Measurements from ENCODE around the gene ANP32B. TPM values are rescaled to one million over a fixed set of nuclear protein-coding genes. Genes with fewer than 3 reads are reported as not detected.

The ANP32B gene
- 100 to 1,000 TPM; 133 to 183 TPM for total RNA-seq

DNA sequence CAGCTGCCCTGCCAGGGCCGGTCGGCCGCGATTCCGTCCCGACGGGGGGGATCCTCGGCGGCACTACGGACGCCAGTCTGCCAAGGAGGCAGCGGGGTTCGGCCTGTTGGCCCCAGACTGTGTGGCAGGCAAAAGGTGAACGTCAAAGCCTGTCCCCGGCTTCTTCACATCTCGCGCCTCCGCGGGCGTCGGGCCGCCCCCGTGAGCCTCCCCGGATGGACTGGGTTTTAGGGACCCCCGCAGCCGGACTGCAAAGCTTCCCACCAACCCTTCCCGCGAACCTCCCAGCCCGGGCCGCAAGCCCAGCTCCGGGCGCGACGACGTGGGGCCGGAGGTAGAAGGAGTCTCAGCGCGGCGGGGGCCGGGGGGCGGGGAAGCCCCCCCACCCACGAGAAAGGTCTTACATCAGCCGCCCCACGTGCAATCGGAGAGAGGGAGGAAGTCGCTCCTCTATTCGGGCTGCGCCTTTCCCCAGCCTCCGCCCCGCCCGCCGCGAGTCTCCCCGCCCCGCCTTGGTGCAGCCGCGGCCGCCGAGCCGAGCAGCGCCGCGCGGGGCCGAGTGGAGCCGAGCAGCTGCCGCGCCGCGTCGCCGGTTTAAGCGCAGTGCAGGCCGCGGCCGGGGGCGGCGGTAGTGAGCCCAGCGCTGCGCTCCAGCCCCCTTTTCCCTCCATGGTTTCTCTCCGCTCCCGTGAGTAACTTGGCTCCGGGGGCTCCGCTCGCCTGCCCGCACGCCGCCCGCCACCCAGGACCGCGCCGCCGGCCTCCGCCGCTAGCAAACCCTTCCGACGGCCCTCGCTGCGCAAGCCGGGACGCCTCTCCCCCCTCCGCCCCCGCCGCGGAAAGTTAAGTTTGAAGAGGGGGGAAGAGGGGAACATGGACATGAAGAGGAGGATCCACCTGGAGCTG is at the start of gene ANP32B:
Gene ANP32B, plus strand, starts transcription at position 659 of the 906 bp plus-strand sequence. Its CDS starts 215 bp downstream, at position 874.
- Histone ChIP-seq H3K27me3 (no peaks in the 10 kb centered on the region), H3K9me3 (no peaks in the 10 kb centered on the region), H3K36me3 (no peaks in the 10 kb centered on the region), H3K9ac (ENCODE audit: low read depth in 2 of 2, low read length in 2 of 2) (peak within 1 kb of the TSS; percentile 86 to 97), H3K27ac (peak within 1 kb of the TSS; percentile 97), H3K4me1 (peaks cover 5% of the 10 kb centered on the region), H3K4me3 (peak within 1 kb of the TSS; percentile 82)
- intact Hi-C loops (cut with DNase I) = no loop called here
- peak; percentile 90 for DNase-seq
- TF ChIP-seq, protein P1, sequence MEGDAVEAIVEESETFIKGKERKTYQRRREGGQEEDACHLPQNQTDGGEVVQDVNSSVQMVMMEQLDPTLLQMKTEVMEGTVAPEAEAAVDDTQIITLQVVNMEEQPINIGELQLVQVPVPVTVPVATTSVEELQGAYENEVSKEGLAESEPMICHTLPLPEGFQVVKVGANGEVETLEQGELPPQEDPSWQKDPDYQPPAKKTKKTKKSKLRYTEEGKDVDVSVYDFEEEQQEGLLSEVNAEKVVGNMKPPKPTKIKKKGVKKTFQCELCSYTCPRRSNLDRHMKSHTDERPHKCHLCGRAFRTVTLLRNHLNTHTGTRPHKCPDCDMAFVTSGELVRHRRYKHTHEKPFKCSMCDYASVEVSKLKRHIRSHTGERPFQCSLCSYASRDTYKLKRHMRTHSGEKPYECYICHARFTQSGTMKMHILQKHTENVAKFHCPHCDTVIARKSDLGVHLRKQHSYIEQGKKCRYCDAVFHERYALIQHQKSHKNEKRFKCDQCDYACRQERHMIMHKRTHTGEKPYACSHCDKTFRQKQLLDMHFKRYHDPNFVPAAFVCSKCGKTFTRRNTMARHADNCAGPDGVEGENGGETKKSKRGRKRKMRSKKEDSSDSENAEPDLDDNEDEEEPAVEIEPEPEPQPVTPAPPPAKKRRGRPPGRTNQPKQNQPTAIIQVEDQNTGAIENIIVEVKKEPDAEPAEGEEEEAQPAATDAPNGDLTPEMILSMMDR (IDR thresholded peaks at IDR 0.05) = peak; percentile 64

DNA sequence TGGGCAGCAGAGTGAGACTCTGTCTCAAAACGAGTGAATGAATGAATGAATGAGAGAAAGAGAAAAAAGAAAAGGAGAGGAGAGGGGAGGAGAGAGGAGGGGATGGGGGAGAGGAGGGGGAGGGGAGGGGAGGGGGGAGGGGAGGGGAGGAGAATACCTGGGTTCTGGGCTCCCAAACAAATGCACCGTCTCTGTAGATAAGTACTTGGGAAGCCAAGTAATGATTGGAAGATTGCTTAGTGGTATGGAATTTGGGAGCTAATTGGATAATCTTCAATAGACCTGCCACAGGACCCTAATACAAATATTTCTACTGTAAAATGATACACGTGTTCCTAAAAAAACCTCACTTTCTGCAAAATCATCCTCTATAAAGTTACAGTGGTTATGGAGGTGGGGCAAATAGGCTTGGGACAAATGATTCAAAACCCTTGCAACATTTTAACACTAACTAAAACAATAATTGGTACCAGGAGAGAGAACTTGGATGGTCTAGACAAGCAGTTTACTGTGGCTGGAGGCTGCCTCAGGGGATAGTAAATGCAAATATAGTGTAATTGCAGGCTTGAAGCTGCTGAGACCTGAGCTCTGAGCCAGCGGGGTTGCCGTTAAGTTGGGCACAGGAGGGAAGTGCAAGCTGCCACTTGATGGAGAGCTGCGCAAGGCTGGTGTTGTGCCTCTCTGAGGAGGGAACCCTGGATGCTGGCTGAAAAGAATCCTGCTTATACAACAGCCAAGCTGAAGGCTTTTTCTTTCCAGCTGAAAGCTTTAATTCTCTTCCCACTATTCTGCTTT is 48.6 kb upstream of the ANP32B start:
- no peak overlapping the region for H3K9ac ChIP-seq (ENCODE audit: low read depth in 2 of 2, low read length in 2 of 2)
- no peak overlapping the region for H3K4me3 ChIP-seq
- no peak for DNase-seq
- no peaks in the 10 kb centered on the region for H3K9me3 ChIP-seq
- no peak overlapping the region for H3K27ac ChIP-seq
- H3K36me3 ChIP-seq = no peaks in the 10 kb centered on the region
- no peaks in the 10 kb centered on the region for H3K27me3 ChIP-seq
- TF ChIP-seq, protein P1 (IDR thresholded peaks at IDR 0.05) = no peak
- H3K4me1 ChIP-seq = no peaks in the 10 kb centered on the region
- intact Hi-C loops (cut with DNase I) = no loop called here

DNA sequence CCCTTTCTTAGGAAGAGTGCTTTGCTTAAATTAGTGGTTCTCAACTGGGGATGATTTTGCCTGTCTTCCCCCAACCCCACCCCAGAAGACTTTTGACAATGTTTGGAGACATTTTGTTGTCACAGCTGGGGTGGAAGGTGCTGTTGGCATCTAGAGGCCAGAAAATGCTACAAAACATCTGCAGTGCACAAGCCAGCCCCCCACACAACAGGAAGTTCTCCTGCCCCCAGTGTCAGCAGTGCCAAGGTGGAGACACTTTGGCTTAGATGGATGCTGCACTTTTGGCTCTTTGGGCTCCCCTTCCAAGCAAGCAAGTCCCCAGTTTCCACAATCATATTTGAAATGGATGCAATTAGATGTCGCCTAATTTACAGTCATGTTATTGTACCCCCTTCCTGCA is 47.9 kb upstream of the ANP32B start:
- intact Hi-C loops (cut with DNase I) = no loop called here
- Histone ChIP-seq H3K9me3 (no peaks in the 10 kb centered on the region), H3K4me1 (no peaks in the 10 kb centered on the region), H3K9ac (ENCODE audit: low read depth in 2 of 2, low read length in 2 of 2) (no peak overlapping the region), H3K27me3 (no peaks in the 10 kb centered on the region), H3K36me3 (no peaks in the 10 kb centered on the region), H3K27ac (no peak overlapping the region), H3K4me3 (no peak overlapping the region)
- DNase-seq = no peak
- TF ChIP-seq, protein P1 (IDR thresholded peaks at IDR 0.05) = no peak

DNA sequence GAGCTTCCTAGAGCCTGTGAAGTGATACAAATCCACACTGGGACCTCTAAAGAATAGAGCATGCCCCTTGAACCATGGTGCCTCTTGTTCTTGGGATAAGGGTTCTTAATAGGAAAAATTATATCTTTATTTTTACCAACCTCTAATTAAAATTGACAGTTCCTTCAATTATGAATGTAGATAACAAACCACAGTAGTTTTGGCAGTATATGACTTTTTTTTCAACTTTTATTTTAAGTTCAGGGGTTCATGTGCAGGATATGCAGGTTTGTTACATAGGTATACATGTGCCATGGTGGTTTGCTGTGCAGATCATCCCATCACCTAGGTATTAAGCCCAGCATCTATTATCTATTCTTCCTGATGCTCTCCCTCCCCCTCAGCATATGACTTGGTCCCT is 46.1 kb upstream of the ANP32B start:
- Histone ChIP-seq H3K27me3 (no peaks in the 10 kb centered on the region), H3K36me3 (no peaks in the 10 kb centered on the region), H3K9me3 (no peaks in the 10 kb centered on the region), H3K4me3 (no peak overlapping the region), H3K4me1 (no peaks in the 10 kb centered on the region), H3K27ac (no peak overlapping the region), H3K9ac (ENCODE audit: low read depth in 2 of 2, low read length in 2 of 2) (no peak overlapping the region)
- TF ChIP-seq, protein P1 (IDR thresholded peaks at IDR 0.05) = no peak
- DNase-seq = no peak
- intact Hi-C loops (cut with DNase I) = no loop called here

DNA sequence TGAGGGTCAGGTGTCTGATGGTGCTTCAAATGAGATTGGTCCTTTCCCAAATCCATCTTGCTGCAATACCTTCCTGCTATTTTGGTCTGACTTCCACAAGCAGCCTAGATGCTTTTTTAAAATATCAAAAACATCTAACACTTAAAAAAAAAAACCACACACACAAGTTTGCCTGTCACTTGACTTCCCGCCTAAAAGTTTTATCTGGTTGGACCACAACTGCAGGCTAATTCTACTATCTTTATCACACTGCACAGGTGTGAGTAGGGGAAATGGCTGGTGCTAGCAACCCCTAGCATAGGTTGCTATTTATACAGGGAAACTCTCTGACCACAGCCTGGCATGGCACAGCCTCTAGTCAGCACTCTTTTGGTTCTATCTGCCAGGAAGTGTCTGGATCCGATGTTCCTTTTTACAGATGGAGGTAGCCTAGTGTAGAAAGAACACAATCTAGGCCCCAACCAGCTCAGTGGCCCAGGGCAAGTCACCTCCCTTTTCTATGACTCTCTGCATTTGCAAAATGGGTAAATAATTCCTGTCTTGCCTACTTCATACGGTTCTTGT is 45.0 kb upstream of the ANP32B start, which contains the start of gene HEMGN:
Gene HEMGN, minus strand, starts transcription at position 92 of the 564 bp plus-strand sequence. Its CDS starts 36 bp downstream, at position 56.
- Histone ChIP-seq H3K36me3 (no peaks in the 10 kb centered on the region), H3K27ac (no peak within 1 kb of the TSS), H3K4me3 (no peak within 1 kb of the TSS), H3K9ac (ENCODE audit: low read depth in 2 of 2, low read length in 2 of 2) (no peak within 1 kb of the TSS), H3K4me1 (no peaks in the 10 kb centered on the region), H3K9me3 (no peaks in the 10 kb centered on the region), H3K27me3 (no peaks in the 10 kb centered on the region)
- no peak for DNase-seq
- TF ChIP-seq, protein P1 (IDR thresholded peaks at IDR 0.05) = no peak
- intact Hi-C loops (cut with DNase I) = no loop called here
